ENCODE data around the gene RNF224.

Gene RNF224

GRCh38 chr9:137219757-137220316 lies 7.5 kb upstream of the RNF224 start:
- Histone ChIP-seq H3K27ac (ENCODE audit: low read length) (no peak overlapping the region), H2AFZ (ENCODE audit: low read depth, low read length) (no peak overlapping the region), H3K27me3 (ENCODE audit: insufficient read depth, low read length, poor library complexity) (no peaks in the 10 kb centered on the region), H3K9ac (ENCODE audit: low read depth, low read length) (no peak overlapping the region), H3K4me3 (ENCODE audit: low read depth in 1 of 2, low read length in 2 of 2) (no peak overlapping the region), H4K20me1 (ENCODE audit: insufficient read depth, low read length) (no peaks in the 10 kb centered on the region; the same call in 1 of the 2 replicates), H3K9me3 (ENCODE audit: insufficient read depth, low read length, severe bottlenecking) (no peaks in the 10 kb centered on the region), H3K4me2 (ENCODE audit: insufficient read depth, low read length) (no peak overlapping the region), H3K79me2 (ENCODE audit: insufficient read depth, low read length) (no peaks in the 10 kb centered on the region), H3K36me3 (ENCODE audit: insufficient read depth, low read length) (peaks cover 11% of the 10 kb centered on the region), H3K4me1 (ENCODE audit: insufficient read depth, low read length) (peaks cover 17% of the 10 kb centered on the region)
- no peak for TF ChIP-seq EZH2 (IDR thresholded peaks at IDR 0.05; ENCODE audit: borderline replicate concordance, low read depth, low read length, severe bottlenecking)
- TF ChIP-seq CTCF (IDR thresholded peaks at IDR 0.05; ENCODE audit: borderline replicate concordance, extremely low read depth, low read length, poor library complexity, severe bottlenecking) = no peak
- no peak for DNase-seq
- no peak for ATAC-seq (ENCODE audit: insufficient read depth, low read depth)

GRCh38 chr9:137220317-137221094 lies 6.8 kb upstream of the RNF224 start:
- Histone ChIP-seq H3K9me3 (ENCODE audit: insufficient read depth, low read length, severe bottlenecking) (no peaks in the 10 kb centered on the region), H3K79me2 (ENCODE audit: insufficient read depth, low read length) (no peaks in the 10 kb centered on the region), H3K4me2 (ENCODE audit: insufficient read depth, low read length) (no peak overlapping the region), H3K4me1 (ENCODE audit: insufficient read depth, low read length) (peaks cover 17% of the 10 kb centered on the region), H4K20me1 (ENCODE audit: insufficient read depth, low read length) (no peaks in the 10 kb centered on the region; the same call in 1 of the 2 replicates), H3K4me3 (ENCODE audit: low read depth in 1 of 2, low read length in 2 of 2) (no peak overlapping the region), H3K27me3 (ENCODE audit: insufficient read depth, low read length, poor library complexity) (no peaks in the 10 kb centered on the region), H2AFZ (ENCODE audit: low read depth, low read length) (no peak overlapping the region), H3K36me3 (ENCODE audit: insufficient read depth, low read length) (peaks cover 7% of the 10 kb centered on the region), H3K9ac (ENCODE audit: low read depth, low read length) (no peak overlapping the region), H3K27ac (ENCODE audit: low read length) (no peak overlapping the region)
- no peak for TF ChIP-seq EZH2 (IDR thresholded peaks at IDR 0.05; ENCODE audit: borderline replicate concordance, low read depth, low read length, severe bottlenecking)
- no peak for TF ChIP-seq CTCF (IDR thresholded peaks at IDR 0.05; ENCODE audit: borderline replicate concordance, extremely low read depth, low read length, poor library complexity, severe bottlenecking)
- DNase-seq (no peak), ATAC-seq (ENCODE audit: insufficient read depth, low read depth) (no peak)

GRCh38 chr9:137221095-137221505 lies 6.2 kb upstream of the RNF224 start:
- no peak overlapping the region for H2AFZ ChIP-seq (ENCODE audit: low read depth, low read length)
- no peak for ATAC-seq (ENCODE audit: insufficient read depth, low read depth)
- no peak for DNase-seq
- no peak overlapping the region for H3K4me2 ChIP-seq (ENCODE audit: insufficient read depth, low read length)
- no peak overlapping the region for H3K4me3 ChIP-seq (ENCODE audit: low read depth in 1 of 2, low read length in 2 of 2)
- no peak overlapping the region for H3K27ac ChIP-seq (ENCODE audit: low read length)
- H3K9ac ChIP-seq (ENCODE audit: low read depth, low read length) = no peak overlapping the region
- H3K36me3 ChIP-seq (ENCODE audit: insufficient read depth, low read length) = peaks cover under 1% of the 10 kb centered on the region; the same call in 1 of the 2 replicates
- no peaks in the 10 kb centered on the region; the same call in 1 of the 2 replicates for H4K20me1 ChIP-seq (ENCODE audit: insufficient read depth, low read length)
- H3K9me3 ChIP-seq (ENCODE audit: insufficient read depth, low read length, severe bottlenecking) = no peaks in the 10 kb centered on the region
- TF ChIP-seq CTCF (IDR thresholded peaks at IDR 0.05; ENCODE audit: borderline replicate concordance, extremely low read depth, low read length, poor library complexity, severe bottlenecking) (no peak), EZH2 (IDR thresholded peaks at IDR 0.05; ENCODE audit: borderline replicate concordance, low read depth, low read length, severe bottlenecking) (no peak)
- no peaks in the 10 kb centered on the region for H3K27me3 ChIP-seq (ENCODE audit: insufficient read depth, low read length, poor library complexity)
- H3K4me1 ChIP-seq (ENCODE audit: insufficient read depth, low read length) = peaks cover 17% of the 10 kb centered on the region
- no peaks in the 10 kb centered on the region for H3K79me2 ChIP-seq (ENCODE audit: insufficient read depth, low read length)

Measured in DND-41 (cell line).